Keratinocyte (primary cell): ENCODE data around the gene SPHK1.

Experiments used
- EZH2 ChIP-seq: IDR thresholded peaks from one replicate; pipeline ENCODE4 v1.6.1; 2012; ENCODE audit warnings: inconsistent platforms, mild to moderate bottlenecking, low read length, moderate library complexity
- TF ChIP-seq, protein P1 (sequence below), 3 experiments: IDR thresholded peaks in 1 of 3; conservative IDR thresholded peaks in 1 of 3; optimal IDR thresholded peaks in 1 of 3; 2 replicates in 2 of 3; 3 replicates in 1 of 3; pipeline versions ENCODE3 to v1.5.1; 2011; ENCODE audit warnings: low read length in 3 of 3, mild to moderate bottlenecking in 3 of 3, moderate library complexity in 2 of 3, control low read depth in 1 of 3, inconsistent platforms in 1 of 3; ENCODE audit not compliant: insufficient read depth in 2 of 3; ENCODE audit errors: extremely low read depth in 1 of 3

DNA sequence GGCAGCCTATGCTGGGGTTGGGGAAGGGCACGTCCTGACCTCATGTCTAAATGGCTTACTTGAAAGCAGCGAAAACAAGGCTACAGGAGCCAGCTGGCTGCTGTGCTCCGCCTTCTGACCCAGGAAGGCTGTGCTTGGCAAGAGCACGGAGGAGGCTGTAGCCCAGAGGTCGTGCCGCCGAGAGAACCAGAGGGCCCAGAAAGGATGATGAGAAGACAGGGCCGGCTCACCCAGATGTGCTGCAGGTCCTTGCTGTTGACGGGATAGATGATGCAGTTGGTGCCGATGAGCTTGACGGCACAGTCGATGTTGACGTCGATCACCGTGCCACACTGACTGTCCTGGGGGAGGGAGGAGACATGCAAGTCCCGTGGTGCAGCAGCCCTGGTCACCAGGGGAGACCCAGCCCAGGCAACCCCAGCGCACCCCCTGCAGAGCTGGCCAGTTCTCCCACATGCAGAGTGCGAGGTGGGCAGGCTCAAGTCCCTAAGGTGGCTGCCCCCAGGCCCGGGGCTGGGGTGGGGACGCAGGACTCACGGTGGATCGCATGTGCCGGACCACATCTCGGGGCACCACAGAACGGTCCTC is 20.7 kb downstream of the SPHK1 start:
- TF ChIP-seq, protein P1, sequence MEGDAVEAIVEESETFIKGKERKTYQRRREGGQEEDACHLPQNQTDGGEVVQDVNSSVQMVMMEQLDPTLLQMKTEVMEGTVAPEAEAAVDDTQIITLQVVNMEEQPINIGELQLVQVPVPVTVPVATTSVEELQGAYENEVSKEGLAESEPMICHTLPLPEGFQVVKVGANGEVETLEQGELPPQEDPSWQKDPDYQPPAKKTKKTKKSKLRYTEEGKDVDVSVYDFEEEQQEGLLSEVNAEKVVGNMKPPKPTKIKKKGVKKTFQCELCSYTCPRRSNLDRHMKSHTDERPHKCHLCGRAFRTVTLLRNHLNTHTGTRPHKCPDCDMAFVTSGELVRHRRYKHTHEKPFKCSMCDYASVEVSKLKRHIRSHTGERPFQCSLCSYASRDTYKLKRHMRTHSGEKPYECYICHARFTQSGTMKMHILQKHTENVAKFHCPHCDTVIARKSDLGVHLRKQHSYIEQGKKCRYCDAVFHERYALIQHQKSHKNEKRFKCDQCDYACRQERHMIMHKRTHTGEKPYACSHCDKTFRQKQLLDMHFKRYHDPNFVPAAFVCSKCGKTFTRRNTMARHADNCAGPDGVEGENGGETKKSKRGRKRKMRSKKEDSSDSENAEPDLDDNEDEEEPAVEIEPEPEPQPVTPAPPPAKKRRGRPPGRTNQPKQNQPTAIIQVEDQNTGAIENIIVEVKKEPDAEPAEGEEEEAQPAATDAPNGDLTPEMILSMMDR (optimal IDR thresholded peaks at IDR 0.05 in 1 of 3, IDR thresholded peaks at IDR 0.05 in 1 of 3, conservative IDR thresholded peaks at IDR 0.05 in 1 of 3; ENCODE audit: extremely low read depth in 1 of 3, insufficient read depth in 2 of 3, low read length in 3 of 3), result no peak
- TF ChIP-seq EZH2, result no peak
